ENCODE data around the gene LRCH4.

DNA sequence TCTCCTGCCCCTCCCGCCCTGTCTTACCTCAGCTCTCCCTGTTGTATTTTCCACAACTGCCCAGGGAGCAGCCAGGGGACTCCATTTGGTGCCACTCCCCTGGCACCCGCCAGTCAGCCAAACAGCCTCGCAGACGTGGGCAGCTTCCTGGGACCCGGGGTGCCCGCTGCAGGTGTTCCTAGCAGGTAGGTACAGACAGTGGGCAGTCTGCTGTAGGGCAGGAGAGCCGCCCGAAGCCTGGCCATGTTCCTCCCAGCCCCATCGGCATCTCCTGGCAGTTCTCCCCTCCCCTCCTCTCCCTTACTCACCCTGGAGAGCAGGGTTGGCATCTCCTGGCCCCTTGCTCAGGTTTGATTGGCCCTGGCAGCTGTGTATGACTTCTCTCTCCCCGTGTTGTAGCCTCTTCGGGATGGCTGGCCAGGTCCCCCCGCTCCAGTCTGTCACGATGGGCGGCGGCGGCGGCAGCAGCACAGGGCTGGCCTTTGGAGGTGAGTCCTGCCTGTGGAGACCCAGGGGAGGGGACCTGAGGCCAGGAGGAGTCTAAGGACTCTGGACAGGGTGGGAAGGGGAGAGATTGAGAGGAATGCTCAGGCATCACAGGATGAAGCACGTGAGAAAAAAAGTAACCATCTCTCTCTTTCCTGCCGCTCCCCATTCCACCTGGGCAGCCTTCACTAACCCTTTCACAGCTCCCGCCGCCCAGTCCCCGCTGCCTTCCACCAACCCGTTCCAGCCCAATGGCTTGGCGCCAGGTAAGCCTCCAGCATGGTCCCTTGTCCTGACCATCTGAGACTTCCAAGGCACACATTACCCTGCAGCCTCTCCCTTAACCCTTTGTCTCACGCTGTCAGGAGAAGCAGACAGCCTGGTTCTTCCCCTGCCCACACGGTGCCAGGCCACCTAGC, 23.5 kb downstream of the LRCH4 start:
- TF ChIP-seq, protein P1, sequence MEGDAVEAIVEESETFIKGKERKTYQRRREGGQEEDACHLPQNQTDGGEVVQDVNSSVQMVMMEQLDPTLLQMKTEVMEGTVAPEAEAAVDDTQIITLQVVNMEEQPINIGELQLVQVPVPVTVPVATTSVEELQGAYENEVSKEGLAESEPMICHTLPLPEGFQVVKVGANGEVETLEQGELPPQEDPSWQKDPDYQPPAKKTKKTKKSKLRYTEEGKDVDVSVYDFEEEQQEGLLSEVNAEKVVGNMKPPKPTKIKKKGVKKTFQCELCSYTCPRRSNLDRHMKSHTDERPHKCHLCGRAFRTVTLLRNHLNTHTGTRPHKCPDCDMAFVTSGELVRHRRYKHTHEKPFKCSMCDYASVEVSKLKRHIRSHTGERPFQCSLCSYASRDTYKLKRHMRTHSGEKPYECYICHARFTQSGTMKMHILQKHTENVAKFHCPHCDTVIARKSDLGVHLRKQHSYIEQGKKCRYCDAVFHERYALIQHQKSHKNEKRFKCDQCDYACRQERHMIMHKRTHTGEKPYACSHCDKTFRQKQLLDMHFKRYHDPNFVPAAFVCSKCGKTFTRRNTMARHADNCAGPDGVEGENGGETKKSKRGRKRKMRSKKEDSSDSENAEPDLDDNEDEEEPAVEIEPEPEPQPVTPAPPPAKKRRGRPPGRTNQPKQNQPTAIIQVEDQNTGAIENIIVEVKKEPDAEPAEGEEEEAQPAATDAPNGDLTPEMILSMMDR (IDR thresholded peaks at IDR 0.05): no peak
- no peak for TF ChIP-seq EP300 (IDR thresholded peaks at IDR 0.05)

Measured in esophagus muscularis mucosa (tissue), 3 donors.